SKM-1 (cell line): ENCODE results near the gene TRAPPC11.
"Not testable (repeated sequence)": the region's sequence is repeated elsewhere in the genome, so short reads cannot be mapped to it uniquely, and the experiment has no call there.

Experiments
- DNase-seq: peaks from one replicate; lab custom pipeline; 2025; ENCODE audit not compliant: unreplicated experiment; lab: John Stamatoyannopoulos, UW

The TRAPPC11 gene

GRCh38 chr4:183718876-183719275 is 59.8 kb downstream of the TRAPPC11 start:
- no peak for DNase-seq

GRCh38 chr4:183721207-183722081 is 62.4 kb downstream of the TRAPPC11 start:
- peak; percentile 71 for DNase-seq

- DNase-seq = peak; percentile 19
These were observed 63.9 kb downstream of the TRAPPC11 start for GRCh38 chr4:183722731-183723560.

- no peak for DNase-seq
These were observed 64.6 kb downstream of the TRAPPC11 start for GRCh38 chr4:183723561-183724228.

GRCh38 chr4:183725585-183725984 is 66.5 kb downstream of the TRAPPC11 start:
- not testable (repeated sequence) for DNase-seq

GRCh38 chr4:183727482-183727881 is 68.4 kb downstream of the TRAPPC11 start:
- no peak for DNase-seq

GRCh38 chr4:183728223-183729068 is 69.4 kb downstream of the TRAPPC11 start:
- no peak for DNase-seq

GRCh38 chr4:183729069-183729406 is 69.9 kb downstream of the TRAPPC11 start:
- DNase-seq = no peak

GRCh38 chr4:183729430-183730328 is 70.6 kb downstream of the TRAPPC11 start:
- no peak for DNase-seq

GRCh38 chr4:183732296-183732695 is 73.2 kb downstream of the TRAPPC11 start:
- DNase-seq = no peak

GRCh38 chr4:183733181-183733580 is 74.1 kb downstream of the TRAPPC11 start:
- no peak for DNase-seq

- no peak for DNase-seq
These were observed 79.1 kb downstream of the TRAPPC11 start for GRCh38 chr4:183738081-183738673.

- no peak for DNase-seq
These were observed 79.9 kb downstream of the TRAPPC11 start for GRCh38 chr4:183738961-183739360.

- no peak for DNase-seq
These were observed 87.5 kb downstream of the TRAPPC11 start for GRCh38 chr4:183746305-183747229.

GRCh38 chr4:183747380-183747779 is 88.3 kb downstream of the TRAPPC11 start:
- DNase-seq = no peak

GRCh38 chr4:183747931-183748670 is 89.0 kb downstream of the TRAPPC11 start:
- DNase-seq = no peak

GRCh38 chr4:183751106-183751505 is 92.0 kb downstream of the TRAPPC11 start:
- no peak for DNase-seq
